HG03575 (cell line): ENCODE measurements around the gene MTA3.
"Not testable (repeated sequence)": the region's sequence is repeated elsewhere in the genome, so short reads cannot be mapped to it uniquely, and the experiment has no call there.

Experiments used
- ATAC-seq: cut with Tn5 transposase; IDR thresholded peaks from one replicate; pipeline ENCODE4 v1.9.1; 2021; ENCODE audit not compliant: unreplicated experiment, insufficient number of reproducible peaks, low FRiP score; ENCODE audit errors: extremely low read depth

The MTA3 gene

DNA sequence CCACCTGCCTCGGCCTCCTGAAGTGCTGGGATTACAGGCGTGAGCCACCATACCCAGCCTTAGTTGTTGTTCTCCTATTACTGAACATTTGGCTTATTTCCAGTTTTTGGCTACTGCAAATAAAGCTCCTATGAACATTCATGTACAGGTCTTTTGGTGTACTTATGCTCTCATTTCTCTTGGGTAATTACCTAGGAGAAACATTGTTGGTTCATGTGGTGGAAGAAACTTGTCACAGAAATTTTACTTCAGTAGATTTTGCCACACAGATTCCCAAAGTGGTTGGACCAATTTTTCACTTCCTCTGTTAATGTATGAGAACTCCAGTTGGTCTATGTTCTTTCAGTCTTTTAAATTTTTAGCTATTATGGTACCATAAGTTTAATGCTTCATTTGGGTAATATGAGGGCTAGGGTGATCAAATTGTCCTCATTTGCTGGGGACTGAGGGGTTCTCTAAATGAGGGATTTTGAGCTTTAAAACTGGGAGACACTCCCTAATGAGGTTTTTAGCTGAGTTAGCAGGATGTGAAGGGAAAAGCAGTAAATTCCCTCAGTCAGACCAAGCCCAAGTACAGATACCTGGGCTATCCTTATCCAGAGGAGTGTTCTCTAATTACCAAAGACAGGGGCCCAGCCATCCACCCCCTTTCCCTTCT, 33.9 kb downstream of the MTA3 start:
- ATAC-seq = no peak

DNA sequence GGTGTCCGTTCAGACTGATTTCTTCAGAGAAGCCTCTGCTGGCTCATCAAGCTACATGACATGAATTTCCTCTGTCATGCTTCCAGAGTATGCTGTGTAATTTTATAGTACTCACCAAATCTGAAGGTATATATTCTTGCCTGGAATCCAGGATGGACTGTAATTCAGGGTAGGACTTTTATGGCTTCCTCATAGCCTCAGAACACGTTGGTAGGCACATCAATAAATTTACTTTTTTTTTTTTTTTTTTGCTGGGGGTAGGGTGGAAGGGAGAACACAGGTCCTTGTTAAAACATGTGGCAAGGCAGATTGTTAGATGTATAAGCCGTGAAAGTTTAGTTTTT, 34.4 kb downstream of the MTA3 start:
- no peak for ATAC-seq

DNA sequence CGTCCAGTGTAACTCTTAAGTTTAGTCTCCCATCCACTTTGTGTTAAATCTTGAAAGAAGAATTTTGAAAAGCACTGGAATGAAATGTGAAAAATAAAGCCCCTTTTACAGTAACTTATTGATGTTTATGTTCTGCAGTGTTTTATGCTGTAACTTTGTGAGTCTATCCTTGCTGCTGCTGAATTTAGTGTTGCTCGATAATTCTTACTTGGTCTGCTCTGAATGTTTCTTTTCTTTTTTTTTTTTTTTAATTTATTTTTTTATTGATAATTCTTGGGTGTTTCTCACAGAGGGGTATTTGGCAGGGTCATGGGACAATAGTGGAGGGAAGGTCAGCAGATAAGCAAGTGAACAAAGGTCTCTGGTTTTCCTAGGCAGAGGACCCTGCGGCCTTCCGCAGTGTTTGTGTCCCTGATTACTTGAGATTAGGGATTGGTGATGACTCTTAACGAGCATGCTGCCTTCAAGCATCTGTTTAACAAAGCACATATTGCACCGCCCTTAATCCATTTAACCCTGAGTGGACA, 36.0 kb downstream of the MTA3 start:
- not testable (repeated sequence) for ATAC-seq

DNA sequence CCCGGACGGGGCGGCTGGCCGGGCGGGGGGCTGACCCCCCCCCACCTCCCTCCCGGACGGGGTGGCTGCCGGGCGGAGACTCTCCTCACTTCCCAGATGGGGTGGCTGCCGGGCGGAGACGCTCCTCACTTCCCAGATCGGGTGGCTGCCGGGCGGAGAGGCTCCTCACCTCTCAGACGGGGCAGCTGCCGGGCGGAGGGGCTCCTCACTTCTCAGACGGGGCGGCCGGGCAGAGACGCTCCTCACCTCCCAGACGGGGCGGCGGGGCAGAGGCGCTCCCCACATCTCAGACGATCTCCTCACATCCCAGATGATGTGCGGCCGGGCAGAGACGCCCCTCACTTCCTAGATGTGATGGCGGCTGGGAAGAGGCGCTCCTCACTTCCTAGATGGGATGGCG, 37.7 kb downstream of the MTA3 start:
- not testable (repeated sequence) for ATAC-seq

DNA sequence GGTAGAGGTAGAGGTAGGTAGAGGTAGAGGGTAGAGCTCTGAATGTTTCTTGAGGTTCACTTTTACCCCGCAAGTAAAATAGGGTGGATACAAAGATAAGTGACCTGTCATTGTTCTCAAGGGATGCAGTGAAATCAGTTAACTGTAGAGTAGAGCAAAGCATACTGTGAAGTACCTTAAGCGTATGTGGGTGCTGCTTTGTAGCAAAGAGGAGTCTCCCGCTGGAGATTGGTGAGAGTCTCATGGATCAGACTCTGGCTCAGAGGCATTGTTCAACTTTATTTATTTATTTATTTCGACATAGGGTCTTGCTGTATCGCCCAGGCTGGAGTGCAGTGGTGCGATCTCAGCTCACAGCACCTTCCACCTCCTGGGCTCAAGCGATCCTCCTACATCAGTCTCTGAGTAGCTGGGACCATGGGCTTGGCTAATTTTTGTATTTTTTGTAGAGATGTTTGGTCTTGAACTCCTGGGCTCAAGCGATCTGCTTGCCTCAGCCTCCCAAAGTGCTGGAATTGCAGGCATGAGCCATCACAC, 38.7 kb downstream of the MTA3 start:
- no peak for ATAC-seq

DNA sequence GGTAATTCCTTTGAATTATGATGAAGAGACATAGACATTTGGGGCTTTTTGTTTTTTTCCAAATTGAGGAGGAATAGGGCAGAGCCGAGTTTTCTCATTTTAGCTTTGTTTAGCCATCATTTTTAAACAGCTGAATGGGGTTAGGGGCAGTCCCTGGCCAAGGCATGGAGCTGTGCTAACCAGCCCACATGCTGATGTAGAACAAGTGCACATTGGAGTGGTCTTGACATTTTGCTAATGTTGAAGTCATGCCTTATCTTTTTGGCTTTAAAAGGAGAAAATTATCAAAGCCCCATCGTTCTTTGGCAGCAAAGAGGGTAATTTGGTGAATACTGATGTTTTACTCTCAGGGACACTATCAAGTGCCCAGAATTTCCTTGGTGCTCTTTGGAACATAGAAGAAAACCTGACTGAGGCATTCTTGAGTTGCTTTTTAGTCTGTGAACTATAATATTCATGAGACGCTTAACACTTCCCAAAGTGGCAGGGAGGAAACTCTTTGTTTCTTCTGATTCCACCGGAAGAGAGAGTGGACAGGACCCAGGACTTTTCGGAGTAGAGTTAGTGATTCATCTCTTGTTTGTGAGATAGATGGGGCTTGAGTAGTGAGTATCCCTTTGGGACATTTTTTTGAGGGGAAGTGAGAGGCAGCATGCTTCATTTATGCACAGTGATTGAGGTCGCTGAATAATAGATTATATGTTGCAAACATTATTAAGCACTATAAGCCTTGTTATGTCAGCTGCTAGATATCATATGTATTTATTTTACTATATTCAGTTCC, 45.0 kb downstream of the MTA3 start:
- ATAC-seq = no peak

DNA sequence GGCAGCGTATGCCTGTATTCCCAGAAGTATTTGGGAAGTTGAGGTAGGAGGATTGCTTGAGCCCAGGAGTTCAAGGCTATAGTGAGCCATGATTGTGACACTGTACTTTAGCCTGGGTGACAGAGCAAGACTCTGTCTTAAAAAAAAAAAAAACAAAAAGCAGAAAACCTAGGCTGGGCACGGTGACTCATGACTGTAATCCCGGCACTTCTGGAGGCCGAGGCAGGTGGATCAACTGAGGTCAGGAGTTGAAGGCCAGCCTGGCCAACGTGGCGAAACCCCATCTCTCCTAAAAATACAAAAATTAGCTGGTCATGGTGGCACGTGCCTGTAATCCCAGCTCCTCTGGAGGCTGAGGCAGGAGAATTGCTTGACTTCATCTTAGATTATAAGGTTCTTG, 46.4 kb downstream of the MTA3 start:
- no peak for ATAC-seq

DNA sequence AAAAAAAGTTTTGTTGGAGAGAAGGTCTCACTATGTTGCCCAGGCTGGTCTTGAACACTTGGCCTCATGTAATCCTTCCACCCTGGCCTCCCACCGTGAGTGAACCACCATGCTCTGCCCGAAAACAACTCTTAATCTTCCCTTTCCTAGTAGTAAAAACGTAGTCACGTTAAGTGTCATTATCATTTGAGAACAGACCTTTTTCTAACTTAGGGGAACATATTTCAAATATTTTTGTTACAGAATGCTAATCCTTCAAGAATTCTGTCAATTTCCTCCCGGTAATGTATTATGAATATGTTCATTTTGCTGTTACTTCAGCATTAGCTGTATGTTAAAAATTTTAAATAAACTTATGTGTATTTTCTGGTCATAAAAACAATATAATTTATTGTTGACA, 49.7 kb downstream of the MTA3 start:
- no peak for ATAC-seq

DNA sequence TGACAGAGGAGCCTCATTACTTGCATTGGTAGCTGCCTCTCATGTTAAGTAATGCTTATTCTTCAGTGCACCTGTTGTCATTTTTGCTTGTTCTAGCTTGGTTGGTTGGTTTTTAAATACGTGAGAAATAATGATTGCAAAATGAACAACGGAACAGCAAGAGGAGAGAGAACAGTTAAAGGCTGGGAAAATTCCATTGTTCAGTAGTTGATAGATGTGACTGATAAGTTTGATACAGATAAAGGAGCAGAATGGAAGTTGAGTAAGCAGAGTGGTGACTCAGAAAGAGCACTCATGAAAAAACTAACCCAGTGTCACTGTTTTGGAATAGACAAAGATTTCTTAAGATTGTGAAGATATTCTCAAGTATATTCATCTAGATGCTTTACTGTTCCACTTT, 50.5 kb downstream of the MTA3 start:
- ATAC-seq = no peak

DNA sequence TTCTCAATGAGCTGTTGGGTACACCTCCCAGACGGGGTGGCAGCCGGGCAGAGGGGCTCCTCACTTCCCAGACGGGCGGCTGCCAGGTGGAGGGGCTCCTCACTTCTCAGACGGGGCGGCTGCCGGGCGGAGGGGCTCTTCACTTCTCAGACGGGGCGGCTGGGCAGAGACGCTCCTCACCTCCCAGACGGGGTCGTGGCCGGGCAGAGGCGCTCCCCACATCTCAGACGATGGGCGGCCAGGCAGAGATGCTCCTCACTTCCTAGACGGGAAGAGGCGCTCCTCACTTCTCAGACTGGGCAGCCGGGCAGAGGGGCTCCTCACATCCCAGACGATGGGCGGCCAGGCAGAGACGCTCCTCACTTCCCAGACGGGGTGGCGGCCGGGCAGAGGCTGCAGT, 53.2 kb downstream of the MTA3 start:
- not testable (repeated sequence) for ATAC-seq

DNA sequence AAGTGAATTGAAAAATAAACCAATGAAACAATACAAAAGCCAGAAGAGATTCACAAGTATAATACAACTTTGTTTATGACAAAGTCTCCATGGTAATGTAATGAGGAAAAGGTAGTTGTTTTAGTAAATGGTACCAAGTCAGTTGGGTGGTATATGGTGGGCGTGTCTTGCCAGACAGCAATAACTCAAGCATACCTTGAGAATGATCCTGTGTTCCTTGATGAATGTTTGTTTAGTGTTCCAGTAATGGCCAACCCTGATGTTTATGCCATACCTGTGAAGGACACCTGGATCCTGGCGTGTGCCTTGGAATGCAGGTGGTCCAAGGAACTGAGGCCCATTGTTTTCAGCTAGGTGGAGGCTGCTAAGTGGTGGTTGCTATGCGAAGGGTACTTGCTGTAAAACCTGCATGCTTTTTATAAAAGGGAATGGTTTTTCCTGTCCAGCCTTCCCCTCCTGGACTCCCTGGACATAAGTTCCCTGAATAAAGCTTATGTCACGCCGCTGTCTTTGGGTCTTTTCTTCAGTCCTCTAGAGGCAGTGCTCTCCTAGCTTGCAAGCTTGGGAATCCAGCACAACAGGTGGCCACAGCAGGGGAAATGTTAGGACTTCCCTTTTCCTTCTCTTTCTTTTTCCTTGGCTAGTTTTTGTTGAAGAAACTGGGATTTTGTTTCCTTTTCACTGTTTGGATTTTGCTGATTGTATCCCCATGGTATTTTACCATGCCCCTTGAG, 54.7 kb downstream of the MTA3 start:
- no peak for ATAC-seq

DNA sequence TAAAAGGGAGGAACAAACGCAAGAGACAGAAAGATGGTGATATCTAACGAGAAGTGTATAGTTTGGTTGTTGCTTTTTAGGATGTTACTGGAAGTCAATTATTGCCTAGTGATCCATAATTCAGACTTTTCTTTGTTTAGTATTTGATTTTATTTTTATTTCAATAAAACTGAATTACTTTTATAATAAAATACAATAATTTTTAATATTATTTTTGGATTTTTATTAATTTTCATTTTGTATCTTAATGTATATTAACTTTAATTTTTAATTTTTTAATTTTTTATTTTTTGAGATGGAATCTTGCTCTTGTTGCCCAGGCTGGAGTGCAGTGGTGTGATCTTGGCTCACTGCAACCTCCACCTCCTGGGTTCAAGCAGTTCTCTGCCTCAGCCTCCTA, 55.6 kb downstream of the MTA3 start:
- ATAC-seq = no peak

DNA sequence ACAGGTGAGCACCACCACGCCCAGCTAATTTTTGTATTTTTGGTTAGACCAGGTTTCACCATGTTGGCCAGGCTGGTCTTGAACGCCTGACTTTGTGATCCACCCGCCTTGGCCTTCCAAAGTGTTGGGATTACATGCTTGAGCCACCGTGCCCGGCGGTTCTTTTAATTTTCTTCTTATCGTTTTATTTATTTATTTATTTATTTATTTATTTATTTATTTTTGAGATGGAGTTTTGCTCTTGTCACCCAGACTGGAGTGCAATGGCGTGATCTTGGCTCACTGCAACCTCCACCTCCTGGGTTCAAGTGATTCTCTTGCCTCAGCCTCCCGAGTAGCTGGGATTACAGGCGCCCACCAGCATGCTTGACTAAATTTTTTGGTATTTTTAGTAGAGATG, 59.6 kb downstream of the MTA3 start:
- ATAC-seq = not testable (repeated sequence)

DNA sequence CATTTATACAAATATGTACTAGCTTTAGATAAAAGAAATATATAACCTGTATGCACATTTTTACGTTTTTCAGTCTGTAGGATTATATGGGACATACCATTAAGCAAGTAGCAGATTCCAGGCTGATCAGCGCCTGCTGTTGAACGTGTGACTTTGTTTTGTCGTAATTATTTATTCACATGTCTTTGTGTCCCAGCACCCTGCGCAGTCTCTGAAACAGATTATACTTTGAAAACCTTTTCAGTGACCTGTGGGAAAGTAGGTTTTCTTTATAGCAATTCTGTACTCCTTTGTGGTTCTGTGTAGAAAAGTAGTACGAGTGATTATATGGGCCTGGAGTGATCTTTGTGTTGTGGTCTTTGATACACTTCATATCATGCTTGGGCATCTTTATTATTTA, 68.5 kb downstream of the MTA3 start:
- ATAC-seq = no peak

DNA sequence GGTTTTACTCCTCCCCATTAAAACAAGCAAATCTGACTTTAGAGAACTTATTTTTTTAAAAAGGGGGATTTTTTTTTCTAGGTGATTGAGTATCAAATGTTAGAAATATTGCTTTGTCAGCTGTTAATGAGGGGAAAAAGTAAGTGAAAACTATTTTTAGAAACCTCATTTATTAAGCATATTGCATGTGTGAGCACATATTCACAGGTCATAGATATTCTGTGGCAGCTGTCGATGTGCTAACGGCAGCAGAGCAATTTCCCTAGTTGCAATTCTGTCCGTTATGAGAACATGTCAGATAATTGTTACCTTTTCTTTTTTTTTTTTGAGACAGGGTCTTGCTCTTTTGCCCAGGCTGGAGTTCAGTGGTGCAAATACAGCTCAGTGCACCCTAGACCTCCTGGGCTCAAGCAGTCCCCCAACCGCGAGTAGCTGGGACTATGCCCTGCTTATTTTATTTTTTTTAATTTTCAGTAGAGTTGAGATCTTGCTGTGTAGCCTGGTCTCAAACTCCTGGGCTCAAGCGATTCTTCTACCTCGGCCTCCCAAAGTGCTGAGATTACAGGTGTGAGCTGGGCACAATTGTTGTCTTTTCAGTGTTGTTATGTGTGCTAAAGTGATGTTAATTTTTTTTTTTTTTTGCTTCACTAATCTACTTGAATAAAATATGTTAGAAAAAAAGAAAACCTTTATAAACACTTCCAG, 69.8 kb downstream of the MTA3 start:
- no peak for ATAC-seq

DNA sequence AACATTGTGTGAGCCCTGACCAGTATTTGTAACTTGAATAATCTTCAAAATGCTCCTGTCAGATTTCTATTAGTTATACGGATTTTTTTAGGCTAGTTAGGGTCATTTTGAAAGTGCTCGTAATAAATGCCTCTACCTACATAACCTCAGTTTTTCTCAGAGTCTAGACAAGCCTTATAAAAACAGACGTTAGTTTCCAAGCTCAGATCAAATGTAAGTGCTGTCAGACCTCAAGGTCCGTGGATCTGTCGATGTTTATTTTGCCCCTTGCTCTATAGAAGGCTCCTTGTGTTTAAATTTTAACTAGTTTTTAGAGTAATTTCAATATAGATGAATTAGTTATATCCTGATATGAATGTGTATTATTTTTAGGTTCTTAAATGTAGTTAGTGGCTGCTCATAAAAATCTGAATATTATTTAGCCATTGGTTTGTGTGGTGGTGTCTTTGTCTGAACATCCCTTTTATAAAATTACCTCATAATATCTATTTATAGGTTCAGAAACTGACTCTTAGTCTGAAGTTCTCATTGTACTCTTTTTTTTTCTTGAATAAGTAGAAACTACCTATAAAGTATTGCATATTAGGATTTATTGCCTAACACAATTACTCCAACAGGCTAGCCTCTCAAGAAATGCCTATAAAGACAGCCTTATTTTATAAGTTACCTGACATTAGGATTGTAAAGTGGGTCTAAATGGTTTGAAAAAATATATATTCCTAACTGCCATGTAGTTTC, 71.1 kb downstream of the MTA3 start:
- ATAC-seq = no peak

DNA sequence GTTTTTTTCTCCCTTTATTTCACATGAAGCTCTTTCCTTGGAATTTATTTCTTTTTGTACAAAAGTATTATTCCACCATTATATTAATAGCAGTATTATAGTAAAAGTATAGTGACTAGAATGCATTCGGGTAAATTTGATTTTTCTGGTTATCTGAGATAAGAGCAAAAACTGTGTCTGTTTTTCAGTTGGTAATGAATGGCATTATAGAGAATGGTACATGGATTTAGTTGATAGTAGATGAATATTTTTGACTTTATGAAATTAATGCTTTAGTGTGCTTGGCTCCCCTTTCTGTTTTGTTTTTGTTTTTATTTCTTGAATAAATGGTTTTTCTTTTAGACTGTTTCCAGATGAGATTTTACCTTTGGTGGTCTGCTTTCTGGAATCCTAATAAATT, 71.8 kb downstream of the MTA3 start:
- ATAC-seq = no peak

DNA sequence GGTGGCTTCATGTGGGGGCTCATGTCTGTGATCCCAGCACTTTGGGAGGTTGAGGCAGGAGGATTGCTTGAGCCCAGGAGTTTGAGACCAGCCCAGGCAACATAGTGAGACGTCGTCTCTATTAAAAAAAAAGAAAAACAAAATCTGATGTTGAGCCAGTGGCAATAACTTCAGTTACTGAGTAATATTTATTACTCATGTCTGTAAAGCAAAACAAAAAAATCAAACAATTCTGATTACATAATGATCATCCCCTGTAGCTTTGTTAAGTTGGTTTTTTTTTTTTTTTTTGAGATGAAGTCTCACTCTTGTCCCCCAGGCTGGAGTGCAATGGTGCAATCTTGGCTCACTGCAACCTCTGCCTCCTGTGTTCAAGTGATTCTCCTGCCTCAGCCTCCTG, 73.9 kb downstream of the MTA3 start:
- not testable (repeated sequence) for ATAC-seq

DNA sequence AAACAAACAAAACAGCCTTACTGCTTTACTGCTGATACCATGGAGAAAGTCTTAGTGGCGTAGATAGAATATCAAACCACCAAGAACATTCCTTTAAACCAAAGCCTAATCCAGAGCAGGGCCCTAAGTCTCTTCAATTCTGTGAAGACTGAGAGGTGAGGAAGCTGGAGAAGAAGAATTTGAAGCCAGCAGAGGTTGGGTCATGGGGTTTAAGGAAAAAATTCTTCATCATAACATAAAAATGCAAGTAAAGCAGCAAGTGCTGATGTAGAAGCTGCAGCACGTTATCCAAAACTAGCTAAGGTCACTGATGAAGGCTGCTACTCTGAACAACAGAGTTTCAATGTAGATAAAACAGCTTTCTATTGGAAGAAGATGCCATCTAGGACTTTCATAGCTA, 77.1 kb downstream of the MTA3 start:
- no peak for ATAC-seq
